Caki2 (cell line): ENCODE measurements around the gene PLD5. TPM values are rescaled to one million over a fixed set of nuclear protein-coding genes. Genes with fewer than 3 reads are reported as not detected.

Experiments used
- DNase-seq: peaks from one replicate; pipeline ENCODE4 v3.0.0-alpha.2; 2015; ENCODE audit warnings: low read depth
- in situ Hi-C: cut with HindIII; loops from 2 replicates; pipeline ENCODE4 v1.10.0; 2016; ENCODE audit warnings: low sequenced_read_pairs, low pct_unique_long_range_greater_than_20kb, mixed read lengths
- total RNA-seq: library from RNA; depleted of rRNA; stranded (reverse); fragments of >200 nt; shearing (Covaris generic); gene quantifications from 2 replicates; pipeline ENCODE4 v1.2.3, GENCODE V29; 2014; ENCODE audit warnings: low replicate concordance; rRNA removed

Gene PLD5
- total RNA-seq, result 2.5 TPM in 1 of 2 replicates, not detected in the other

GRCh38 chr1:242524571-242525359, at the start of gene PLD5:
PLD5 (minus strand) TSS chr1:242524697.
- DNase-seq, result peak; percentile 37
- in situ Hi-C loops, result no loop called here

DNA sequence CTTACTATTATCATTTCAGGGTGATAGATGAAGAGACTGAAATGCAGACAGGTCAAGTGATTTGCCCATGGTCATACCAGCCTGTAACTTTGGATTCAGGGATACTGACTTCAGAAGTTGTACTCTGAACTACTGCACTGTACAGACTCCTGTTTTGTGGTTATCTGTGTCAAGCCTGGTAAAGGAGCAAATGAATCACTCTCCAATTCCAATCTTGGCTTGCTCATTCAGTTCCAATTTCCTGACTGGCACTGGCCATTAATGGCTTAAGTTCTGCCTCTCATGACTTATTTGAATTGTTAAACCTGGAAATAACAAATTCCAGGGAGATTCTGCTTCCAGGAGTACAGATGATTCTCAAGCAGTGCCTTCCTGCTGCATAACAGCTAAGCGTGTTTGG, 45.4 kb upstream of the PLD5 start:
- in situ Hi-C loops, result no loop called here
- DNase-seq, result no peak

DNA sequence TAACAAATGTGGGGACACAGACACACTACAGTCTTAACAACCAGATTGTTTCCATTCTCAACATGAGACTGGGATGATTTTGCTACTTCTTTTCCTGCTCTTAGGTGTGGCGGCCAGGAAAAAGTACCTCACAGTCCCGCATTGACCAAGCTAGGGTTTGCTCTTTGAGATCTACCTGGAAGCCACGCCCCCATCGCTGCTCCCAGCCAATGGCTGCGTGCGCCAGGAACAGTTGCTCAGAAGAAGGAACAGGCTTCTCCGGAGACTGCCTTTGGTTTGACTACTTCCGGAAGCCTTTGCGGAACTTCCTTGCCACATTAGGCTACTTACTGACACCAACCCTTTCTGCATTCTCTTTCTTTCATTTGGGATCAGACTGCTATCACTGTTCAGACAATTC, 44.2 kb upstream of the PLD5 start:
- in situ Hi-C loops, result no loop called here
- no peak for DNase-seq

GRCh38 chr1:242567596-242567995, 43.1 kb upstream of the PLD5 start:
- in situ Hi-C loops, result no loop called here
- DNase-seq, result no peak

- in situ Hi-C loops, result no loop called here
- DNase-seq, result no peak
Measured at GRCh38 chr1:242556759-242557158, 32.3 kb upstream of the PLD5 start.

- no peak for DNase-seq
- in situ Hi-C loops, result no loop called here
Measured at GRCh38 chr1:242556276-242556675, 31.8 kb upstream of the PLD5 start.

DNA sequence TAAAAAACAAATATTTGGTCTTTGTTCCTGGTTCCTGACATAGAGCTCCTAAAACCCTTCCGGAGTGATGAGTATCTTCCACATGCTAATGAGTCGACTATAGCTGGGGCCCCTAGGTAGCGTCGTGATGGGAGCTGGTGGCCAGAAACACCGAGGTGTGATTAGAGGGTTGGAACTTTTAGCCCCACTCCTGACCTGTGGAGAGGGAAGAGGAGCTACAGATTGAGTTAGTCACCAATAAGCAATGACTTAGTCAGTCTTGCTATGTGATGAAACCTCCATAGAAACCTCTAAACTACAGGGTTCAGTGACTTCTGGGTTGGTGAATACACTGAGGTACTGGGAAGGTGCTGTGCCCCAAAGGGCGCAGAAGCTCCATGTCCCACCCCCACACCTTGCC, 30.1 kb upstream of the PLD5 start:
- peak; percentile 29 for DNase-seq
- in situ Hi-C loops, result no loop called here

GRCh38 chr1:242546849-242547729, 22.6 kb upstream of the PLD5 start:
- in situ Hi-C loops, result no loop called here

GRCh38 chr1:242546441-242546840, 21.9 kb upstream of the PLD5 start:
- in situ Hi-C loops, result no loop called here
- DNase-seq, result no peak

More at GRCh38 chr1:242546849-242547729, 22.6 kb upstream of the PLD5 start:
- no peak for DNase-seq

- in situ Hi-C loops, result no loop called here
- no peak for DNase-seq
Measured at GRCh38 chr1:242544071-242544470, 19.6 kb upstream of the PLD5 start.

- DNase-seq, result no peak
- in situ Hi-C loops, result no loop called here
Measured at GRCh38 chr1:242542271-242542670, 17.8 kb upstream of the PLD5 start.

DNA sequence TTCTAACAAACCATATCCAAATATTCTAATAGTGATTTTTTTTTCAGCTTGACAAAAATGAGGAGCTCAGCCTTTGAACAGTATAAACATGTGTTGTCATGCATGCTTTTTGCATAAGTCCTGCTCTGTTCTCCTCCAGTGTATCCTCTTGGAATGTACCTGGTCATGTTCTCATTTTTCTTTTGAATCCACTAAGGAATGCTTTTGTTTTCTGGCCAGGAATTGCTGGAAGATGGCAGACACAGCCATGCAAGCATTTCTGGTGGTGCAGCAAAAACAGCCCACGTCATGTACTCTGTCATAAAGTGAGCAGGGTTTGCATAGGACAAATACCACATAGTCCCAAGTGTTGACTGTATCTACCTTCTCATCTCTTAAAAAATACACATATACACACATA, 11.5 kb upstream of the PLD5 start:
- DNase-seq, result no peak
- in situ Hi-C loops, result no loop called here

- DNase-seq, result no peak
- in situ Hi-C loops, result no loop called here
Measured at GRCh38 chr1:242534753-242535152, 10.3 kb upstream of the PLD5 start.

GRCh38 chr1:242530761-242531160, 6.3 kb upstream of the PLD5 start:
- in situ Hi-C loops, result no loop called here
- no peak for DNase-seq

- in situ Hi-C loops, result no loop called here
- DNase-seq, result no peak
Measured at GRCh38 chr1:242525769-242526168, 1.3 kb upstream of the PLD5 start.

GRCh38 chr1:242525360-242525722, 844 bp upstream of the PLD5 start:
- in situ Hi-C loops, result no loop called here
- no peak for DNase-seq

DNA sequence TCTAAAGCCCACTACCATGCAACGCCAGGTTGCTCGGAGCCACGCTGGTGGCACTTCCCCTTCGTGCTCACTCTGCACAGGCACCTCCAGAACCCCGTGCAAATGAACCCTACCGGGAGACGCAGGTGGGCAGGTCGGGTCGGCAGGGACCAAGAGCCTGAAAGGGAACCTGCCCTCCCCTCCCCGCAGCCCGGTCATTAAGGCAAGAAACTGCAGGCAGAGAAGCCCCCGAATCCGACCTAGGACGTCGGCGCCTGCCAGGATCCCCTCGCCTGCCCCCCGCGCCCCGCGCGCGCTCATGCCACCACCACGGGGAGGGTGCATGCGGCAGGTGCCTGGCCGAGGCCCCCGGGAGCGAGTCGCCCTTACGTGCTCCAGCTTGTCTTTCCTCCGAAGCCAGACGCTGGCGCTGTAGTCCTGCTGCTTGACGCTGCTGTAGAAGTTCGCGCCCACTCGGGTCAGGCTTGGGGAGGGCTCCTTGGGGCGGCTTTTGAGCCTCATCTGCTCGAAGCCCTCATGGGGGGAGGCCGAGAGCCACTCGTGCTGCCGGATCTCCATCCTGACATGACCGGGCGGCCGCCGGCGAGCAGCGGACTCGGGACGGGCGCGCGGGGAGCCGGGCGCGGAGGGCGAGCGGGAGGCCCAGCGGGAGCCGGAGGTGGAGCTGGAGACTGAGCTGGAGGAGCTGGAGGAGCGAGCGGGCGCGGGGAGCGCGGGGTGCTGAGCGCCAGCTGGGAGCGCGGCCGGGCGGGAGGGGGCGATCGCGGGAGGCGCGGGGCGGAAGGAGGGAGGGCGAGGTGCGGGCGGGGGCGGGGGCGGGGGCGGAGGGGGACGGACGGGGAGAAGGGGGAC, 552 bp downstream of the PLD5 start:
- peak; percentile 67 for DNase-seq
- in situ Hi-C loops, result no loop called here

GRCh38 chr1:242522996-242523718, 1.3 kb downstream of the PLD5 start:
- in situ Hi-C loops, result no loop called here

More at GRCh38 chr1:242522996-242523718, 1.3 kb downstream of the PLD5 start:
- no peak for DNase-seq
